ENCODE measurements around the gene PTPN13.

PTPN13 gene

DNA sequence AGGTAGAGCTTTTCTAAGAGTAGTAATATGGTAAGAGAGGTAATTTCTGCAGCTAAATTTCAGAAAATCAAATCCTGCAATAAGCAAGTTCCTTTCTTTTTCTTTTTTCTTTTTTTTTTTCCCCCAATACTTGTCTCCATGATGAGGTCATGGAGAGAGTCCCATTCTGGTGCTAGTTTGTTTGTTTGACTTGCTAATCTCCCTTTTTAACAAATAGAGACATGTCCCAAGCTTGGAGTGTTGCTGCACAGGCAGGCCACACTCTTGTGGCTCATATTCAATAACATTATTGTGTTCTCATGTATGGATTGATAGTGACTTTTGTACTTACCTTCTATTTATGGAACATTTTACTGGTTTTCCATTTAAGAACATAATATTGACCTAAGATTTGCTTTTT lies 25.5 kb downstream of the PTPN13 start:
- Histone ChIP-seq H3K4me3 (ENCODE audit: low read length) (no peak overlapping the region), H3K27ac (ENCODE audit: low read depth, low read length) (no peak overlapping the region), H3K36me3 (ENCODE audit: insufficient read depth, low read length) (no peaks in the 10 kb centered on the region), H3K9ac (ENCODE audit: low read depth, low read length) (no peak overlapping the region), H3K4me1 (ENCODE audit: insufficient read depth, low read length) (0 out of 2 replicates have a peak, but pooled peaks cover 12% of the 10 kb centered on the region), H3K27me3 (ENCODE audit: insufficient read depth, low read length) (no peaks in the 10 kb centered on the region), H3K9me3 (ENCODE audit: insufficient read depth, low read depth, low read length) (no peaks in the 10 kb centered on the region)

DNA sequence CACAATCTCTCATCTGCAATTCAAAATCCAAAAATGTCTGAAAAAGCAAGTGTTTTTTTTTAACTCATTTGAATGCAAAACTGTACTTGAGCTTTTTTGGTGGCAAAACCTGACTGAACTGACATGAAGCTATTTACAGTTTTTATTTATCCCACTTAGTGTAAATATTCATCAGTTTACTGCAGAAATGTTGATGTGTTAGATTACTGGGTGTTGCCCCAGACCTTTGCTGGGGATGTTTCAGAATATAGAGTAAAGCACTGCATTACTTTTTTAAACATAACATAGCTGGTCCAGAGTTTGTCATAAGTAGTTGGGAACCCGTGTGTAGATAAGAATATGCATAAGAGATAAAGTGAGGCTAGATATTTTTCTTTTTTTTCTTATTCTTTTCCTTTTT lies 27.3 kb downstream of the PTPN13 start:
- Histone ChIP-seq H3K9ac (ENCODE audit: low read depth, low read length) (no peak overlapping the region), H3K9me3 (ENCODE audit: insufficient read depth, low read depth, low read length) (no peaks in the 10 kb centered on the region), H3K27me3 (ENCODE audit: insufficient read depth, low read length) (no peaks in the 10 kb centered on the region), H3K27ac (ENCODE audit: low read depth, low read length) (no peak overlapping the region), H3K36me3 (ENCODE audit: insufficient read depth, low read length) (no peaks in the 10 kb centered on the region), H3K4me1 (ENCODE audit: insufficient read depth, low read length) (0 out of 2 replicates have a peak, but pooled peaks cover 13% of the 10 kb centered on the region), H3K4me3 (ENCODE audit: low read length) (no peak overlapping the region)
- no CpG with 5 or more reads among the region's 1 CpG for WGBS

DNA sequence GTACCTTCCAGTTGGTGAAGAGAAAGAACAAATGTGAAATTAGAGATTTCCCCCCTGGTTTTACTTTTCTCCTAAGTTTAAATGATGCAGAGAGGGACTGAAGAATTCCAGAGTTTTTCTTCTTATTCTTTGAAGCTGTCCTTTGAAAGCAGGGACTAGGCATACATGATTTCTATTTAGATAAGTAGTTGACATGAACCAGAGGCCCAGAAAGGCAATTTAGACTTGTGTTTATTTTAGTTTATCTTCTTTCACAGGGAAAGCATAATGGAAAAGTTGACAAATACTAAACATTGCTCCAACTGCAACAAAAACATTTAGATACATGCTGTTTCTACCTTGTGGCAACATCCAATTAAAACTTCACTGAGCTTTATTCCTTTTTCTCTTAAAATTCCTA lies 32.0 kb downstream of the PTPN13 start:
- no peaks in the 10 kb centered on the region for H3K9me3 ChIP-seq (ENCODE audit: insufficient read depth, low read depth, low read length)
- H3K27me3 ChIP-seq (ENCODE audit: insufficient read depth, low read length): no peaks in the 10 kb centered on the region
- H3K27ac ChIP-seq (ENCODE audit: low read depth, low read length): no peak overlapping the region
- H3K4me3 ChIP-seq (ENCODE audit: low read length): no peak overlapping the region
- H3K9ac ChIP-seq (ENCODE audit: low read depth, low read length): no peak overlapping the region
- H3K4me1 ChIP-seq (ENCODE audit: insufficient read depth, low read length): 0 out of 2 replicates have a peak, but pooled peaks cover 8% of the 10 kb centered on the region
- no peaks in the 10 kb centered on the region for H3K36me3 ChIP-seq (ENCODE audit: insufficient read depth, low read length)

DNA sequence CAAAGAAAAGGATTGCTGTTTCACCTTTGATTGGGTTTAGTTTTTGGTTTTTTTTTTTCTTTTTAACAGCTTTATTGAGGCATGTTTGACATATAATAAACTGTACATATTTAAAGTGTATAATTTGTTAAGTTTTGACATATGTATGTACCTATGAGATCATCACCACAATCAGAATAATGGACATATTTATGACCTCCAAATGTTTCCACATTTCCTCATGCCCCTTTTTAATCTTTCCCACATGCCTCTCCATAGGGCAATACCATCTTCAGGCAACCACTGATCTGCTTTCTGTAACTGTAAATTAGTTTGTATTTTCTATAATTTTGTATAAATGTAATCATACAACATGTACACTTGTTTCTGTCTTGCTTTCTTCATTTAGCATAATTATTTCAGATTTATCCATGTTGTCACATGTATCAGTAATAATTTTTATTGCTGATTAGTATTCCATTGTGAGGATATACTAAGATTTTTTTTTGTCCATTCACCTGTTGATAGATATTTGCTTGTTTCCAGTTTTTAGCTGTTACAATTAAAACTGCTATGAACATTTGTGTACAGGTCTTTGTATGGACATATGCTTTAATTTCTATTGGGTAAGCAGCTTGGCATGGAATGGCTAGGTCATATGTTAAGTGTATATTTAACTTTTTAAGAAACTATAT lies 33.5 kb downstream of the PTPN13 start:
- Histone ChIP-seq H3K9ac (ENCODE audit: low read depth, low read length) (no peak overlapping the region), H3K36me3 (ENCODE audit: insufficient read depth, low read length) (no peaks in the 10 kb centered on the region), H3K9me3 (ENCODE audit: insufficient read depth, low read depth, low read length) (no peaks in the 10 kb centered on the region), H3K4me1 (ENCODE audit: insufficient read depth, low read length) (0 out of 2 replicates have a peak, but pooled peaks cover 5% of the 10 kb centered on the region), H3K4me3 (ENCODE audit: low read length) (no peak overlapping the region), H3K27ac (ENCODE audit: low read depth, low read length) (no peak overlapping the region), H3K27me3 (ENCODE audit: insufficient read depth, low read length) (no peaks in the 10 kb centered on the region)

DNA sequence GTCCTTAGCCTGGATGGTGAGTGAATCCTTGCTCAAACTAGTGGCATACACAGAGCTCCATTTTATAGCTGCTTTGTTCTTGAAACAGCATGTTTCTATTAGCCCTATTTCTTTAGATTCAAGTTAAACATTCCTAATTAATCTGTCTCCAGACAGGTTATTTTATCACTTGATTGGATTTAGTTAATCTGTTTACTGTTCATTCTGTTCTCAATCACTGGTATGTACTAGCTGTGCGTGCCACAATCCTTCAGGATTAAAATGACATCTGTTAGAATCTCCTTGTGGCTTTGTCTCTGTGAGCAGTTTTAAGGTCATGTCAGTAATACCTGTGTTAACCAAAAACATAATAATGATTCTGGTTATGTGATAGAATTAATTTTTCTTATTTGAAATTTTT lies 36.5 kb downstream of the PTPN13 start:
- Histone ChIP-seq H3K4me1 (ENCODE audit: insufficient read depth, low read length) (no peaks in the 10 kb centered on the region), H3K27ac (ENCODE audit: low read depth, low read length) (no peak overlapping the region), H3K27me3 (ENCODE audit: insufficient read depth, low read length) (no peaks in the 10 kb centered on the region), H3K9ac (ENCODE audit: low read depth, low read length) (no peak overlapping the region), H3K4me3 (ENCODE audit: low read length) (no peak overlapping the region), H3K36me3 (ENCODE audit: insufficient read depth, low read length) (peaks cover 9% of the 10 kb centered on the region; the same call in 1 of the 2 replicates), H3K9me3 (ENCODE audit: insufficient read depth, low read depth, low read length) (no peaks in the 10 kb centered on the region)
- 100% methylated on average over 1 of the region's 1 CpG for WGBS

DNA sequence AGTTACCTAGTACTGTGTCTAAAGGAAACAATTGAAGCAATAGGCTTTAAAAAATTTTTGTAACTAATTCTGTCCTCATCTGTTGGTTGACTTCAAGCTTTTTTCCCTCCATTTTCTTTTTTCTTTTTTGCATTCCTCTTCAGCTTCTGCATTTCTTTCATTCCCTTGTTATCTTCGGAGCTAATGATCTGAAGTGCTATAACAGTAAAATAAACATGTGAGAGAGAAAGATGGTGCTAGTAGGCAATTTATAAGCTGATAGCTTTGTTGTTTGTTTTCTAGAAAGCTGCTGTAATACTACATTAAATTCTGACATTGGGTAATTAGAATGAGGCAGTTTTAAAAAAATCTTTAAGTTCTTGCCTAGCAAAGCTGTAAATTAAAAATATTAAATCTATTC lies 37.1 kb downstream of the PTPN13 start:
- Histone ChIP-seq H3K4me3 (ENCODE audit: low read length) (no peak overlapping the region), H3K9me3 (ENCODE audit: insufficient read depth, low read depth, low read length) (no peaks in the 10 kb centered on the region), H3K27me3 (ENCODE audit: insufficient read depth, low read length) (no peaks in the 10 kb centered on the region), H3K36me3 (ENCODE audit: insufficient read depth, low read length) (peaks cover 13% of the 10 kb centered on the region), H3K9ac (ENCODE audit: low read depth, low read length) (no peak overlapping the region), H3K4me1 (ENCODE audit: insufficient read depth, low read length) (no peaks in the 10 kb centered on the region), H3K27ac (ENCODE audit: low read depth, low read length) (no peak overlapping the region)
- 91% methylated on average over 1 of the region's 1 CpG for WGBS

DNA sequence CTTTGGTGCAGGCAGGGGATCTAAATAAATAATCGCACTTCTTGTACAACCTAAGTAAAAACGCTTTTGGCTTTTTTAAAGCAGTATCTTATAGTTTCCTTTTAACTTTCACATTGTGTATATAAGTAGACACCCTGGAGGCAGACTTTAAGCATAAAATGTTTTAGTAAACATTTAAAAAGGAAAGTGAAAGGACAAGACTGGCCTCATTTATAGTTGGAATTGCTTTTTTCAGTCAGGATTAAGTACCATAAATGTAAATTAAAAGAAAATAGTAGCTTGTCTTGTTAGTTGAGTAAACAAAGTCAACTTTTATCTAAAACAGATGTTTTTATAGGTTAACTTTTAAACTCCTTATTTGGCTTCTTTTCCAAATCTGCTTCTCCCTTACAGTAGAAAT lies 39.7 kb downstream of the PTPN13 start:
- Histone ChIP-seq H3K27me3 (ENCODE audit: insufficient read depth, low read length) (no peaks in the 10 kb centered on the region), H3K36me3 (ENCODE audit: insufficient read depth, low read length) (peaks cover 17% of the 10 kb centered on the region), H3K27ac (ENCODE audit: low read depth, low read length) (no peak overlapping the region), H3K4me3 (ENCODE audit: low read length) (no peak overlapping the region), H3K9me3 (ENCODE audit: insufficient read depth, low read depth, low read length) (no peaks in the 10 kb centered on the region), H3K4me1 (ENCODE audit: insufficient read depth, low read length) (no peaks in the 10 kb centered on the region), H3K9ac (ENCODE audit: low read depth, low read length) (no peak overlapping the region)
- WGBS: 100% methylated on average over 1 of the region's 2 CpGs

DNA sequence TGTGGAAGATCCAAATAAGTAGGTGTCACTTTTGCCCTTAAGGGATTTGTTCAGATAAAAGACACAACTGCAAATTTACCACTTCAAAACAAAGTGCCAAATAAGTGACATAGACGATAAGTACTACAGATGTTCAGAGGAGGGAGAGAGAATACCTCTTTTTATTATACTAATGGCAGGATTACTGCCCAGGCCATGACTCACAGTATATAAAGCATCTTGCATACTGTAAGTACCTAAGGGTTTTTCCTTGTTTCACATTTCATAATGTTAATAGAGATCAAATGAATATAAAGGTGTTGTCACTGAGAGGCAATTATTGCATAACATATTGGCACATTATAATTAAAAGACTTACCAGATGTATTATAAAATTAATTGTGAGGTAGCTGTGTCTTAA lies 46.4 kb downstream of the PTPN13 start:
- Histone ChIP-seq H3K27me3 (ENCODE audit: insufficient read depth, low read length) (no peaks in the 10 kb centered on the region), H3K9me3 (ENCODE audit: insufficient read depth, low read depth, low read length) (no peaks in the 10 kb centered on the region), H3K4me1 (ENCODE audit: insufficient read depth, low read length) (peaks cover 6% of the 10 kb centered on the region; the same call in 1 of the 2 replicates), H3K36me3 (ENCODE audit: insufficient read depth, low read length) (peaks cover 16% of the 10 kb centered on the region), H3K9ac (ENCODE audit: low read depth, low read length) (no peak overlapping the region), H3K27ac (ENCODE audit: low read depth, low read length) (no peak overlapping the region), H3K4me3 (ENCODE audit: low read length) (no peak overlapping the region)
- no CpG with 5 or more reads among the region's 1 CpG for WGBS

DNA sequence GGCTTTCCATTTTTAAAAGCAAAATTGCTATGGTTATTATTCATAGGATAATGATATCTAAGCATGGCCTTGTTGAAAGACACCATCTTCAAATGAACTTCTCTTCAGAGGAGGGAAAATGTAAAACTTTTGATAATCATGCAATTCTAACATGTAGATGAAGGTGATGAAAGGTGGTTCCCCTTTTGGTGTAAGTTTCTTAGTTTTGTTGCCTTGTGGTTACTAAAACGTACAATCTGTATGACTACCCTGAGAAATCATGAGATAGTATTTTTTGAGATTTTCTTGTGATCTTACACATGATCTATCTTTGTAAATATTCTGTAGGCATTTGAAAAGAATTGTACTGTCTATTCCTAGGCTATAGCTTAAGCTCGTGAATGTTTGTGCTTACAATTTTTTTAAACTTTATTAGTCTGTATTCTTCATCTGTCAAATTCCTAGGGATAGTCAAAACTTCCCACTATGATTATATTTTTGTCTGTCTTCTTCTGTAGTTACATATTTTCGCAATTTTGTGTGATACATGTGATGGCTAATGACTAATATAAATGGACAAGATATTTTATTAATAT lies 47.5 kb downstream of the PTPN13 start:
- Histone ChIP-seq H3K36me3 (ENCODE audit: insufficient read depth, low read length) (peaks cover 10% of the 10 kb centered on the region; the same call in 1 of the 2 replicates), H3K4me1 (ENCODE audit: insufficient read depth, low read length) (peaks cover 6% of the 10 kb centered on the region; the same call in 1 of the 2 replicates), H3K27me3 (ENCODE audit: insufficient read depth, low read length) (no peaks in the 10 kb centered on the region), H3K4me3 (ENCODE audit: low read length) (no peak overlapping the region), H3K9me3 (ENCODE audit: insufficient read depth, low read depth, low read length) (no peaks in the 10 kb centered on the region), H3K9ac (ENCODE audit: low read depth, low read length) (no peak overlapping the region), H3K27ac (ENCODE audit: low read depth, low read length) (no peak overlapping the region)
- 89% methylated on average over 2 of the region's 3 CpGs for WGBS

DNA sequence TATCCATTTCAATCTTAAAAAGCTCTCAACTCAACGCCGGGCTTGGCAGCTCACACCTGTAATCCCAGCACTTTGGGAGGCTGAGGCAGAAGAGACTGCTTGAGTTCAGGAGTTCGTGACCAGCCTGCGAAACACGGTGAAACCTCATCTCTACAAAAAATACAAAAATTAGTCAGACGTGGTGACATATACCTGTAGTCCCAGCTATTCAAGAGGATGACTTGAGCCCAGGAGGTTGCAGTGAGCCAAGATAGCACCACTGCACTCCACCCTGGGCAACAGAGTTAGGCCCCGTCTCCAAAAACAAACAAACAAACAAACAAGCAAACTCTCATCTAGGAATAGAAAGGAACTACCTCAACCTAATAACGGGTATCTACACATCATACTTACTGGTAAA lies 50.8 kb downstream of the PTPN13 start:
- Histone ChIP-seq H3K27ac (ENCODE audit: low read depth, low read length) (no peak overlapping the region), H3K36me3 (ENCODE audit: insufficient read depth, low read length) (peaks cover 20% of the 10 kb centered on the region; the same call in 1 of the 2 replicates), H3K9ac (ENCODE audit: low read depth, low read length) (no peak overlapping the region), H3K4me3 (ENCODE audit: low read length) (no peak overlapping the region), H3K4me1 (ENCODE audit: insufficient read depth, low read length) (peaks cover 4% of the 10 kb centered on the region; the same call in 1 of the 2 replicates), H3K27me3 (ENCODE audit: insufficient read depth, low read length) (no peaks in the 10 kb centered on the region), H3K9me3 (ENCODE audit: insufficient read depth, low read depth, low read length) (peaks cover 18% of the 10 kb centered on the region; the same call in 1 of the 2 replicates)
- 93% methylated on average over 8 of the region's 8 CpGs for WGBS

DNA sequence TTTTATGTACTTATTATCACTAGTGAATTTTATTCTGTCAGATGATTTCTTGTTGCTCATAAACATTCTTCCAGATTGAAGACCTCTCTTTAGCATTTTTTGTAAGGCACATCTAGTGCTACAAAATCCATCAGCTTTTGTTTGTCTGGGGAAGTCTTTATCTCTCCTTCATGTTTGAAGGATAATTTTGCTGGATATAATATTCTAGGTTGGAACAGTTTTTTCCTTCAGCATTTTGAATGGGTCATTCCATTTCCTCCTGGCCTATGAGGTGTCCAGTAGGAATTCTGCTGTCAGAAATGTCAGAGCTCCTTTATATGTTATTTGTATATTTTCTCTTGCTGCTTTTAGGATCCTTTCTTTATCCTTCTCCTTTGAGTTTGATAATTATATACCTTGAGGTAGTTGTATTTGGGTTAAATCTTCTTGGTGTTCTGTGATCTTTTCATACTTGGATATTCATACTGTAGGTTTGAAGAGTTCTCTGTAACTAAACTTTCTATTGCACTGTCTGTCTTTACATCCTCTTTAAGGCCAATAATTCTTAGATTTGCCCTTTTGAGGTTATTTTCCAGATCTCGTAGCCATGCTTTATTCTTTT lies 58.3 kb downstream of the PTPN13 start:
- Histone ChIP-seq H3K27ac (ENCODE audit: low read depth, low read length) (no peak overlapping the region), H3K4me1 (ENCODE audit: insufficient read depth, low read length) (no peaks in the 10 kb centered on the region), H3K9me3 (ENCODE audit: insufficient read depth, low read depth, low read length) (peaks cover 57% of the 10 kb centered on the region), H3K36me3 (ENCODE audit: insufficient read depth, low read length) (peaks cover 26% of the 10 kb centered on the region; the same call in 1 of the 2 replicates), H3K27me3 (ENCODE audit: insufficient read depth, low read length) (no peaks in the 10 kb centered on the region), H3K9ac (ENCODE audit: low read depth, low read length) (no peak overlapping the region), H3K4me3 (ENCODE audit: low read length) (no peak overlapping the region)
- 88% methylated on average over 1 of the region's 1 CpG for WGBS
